NCI-H2196 treated with DMSO at 0.1 percent for 48 hours (cell line): Measurements from ENCODE around the gene SLC15A3.
A peak's percentile ranks its signal among the peaks of the same experiment; 100 is the strongest.

ENCODE experiments used
- DNase-seq: peaks from one replicate; lab custom pipeline; 2025; ENCODE audit not compliant: unreplicated experiment; lab: John Stamatoyannopoulos, UW

The SLC15A3 gene

DNA sequence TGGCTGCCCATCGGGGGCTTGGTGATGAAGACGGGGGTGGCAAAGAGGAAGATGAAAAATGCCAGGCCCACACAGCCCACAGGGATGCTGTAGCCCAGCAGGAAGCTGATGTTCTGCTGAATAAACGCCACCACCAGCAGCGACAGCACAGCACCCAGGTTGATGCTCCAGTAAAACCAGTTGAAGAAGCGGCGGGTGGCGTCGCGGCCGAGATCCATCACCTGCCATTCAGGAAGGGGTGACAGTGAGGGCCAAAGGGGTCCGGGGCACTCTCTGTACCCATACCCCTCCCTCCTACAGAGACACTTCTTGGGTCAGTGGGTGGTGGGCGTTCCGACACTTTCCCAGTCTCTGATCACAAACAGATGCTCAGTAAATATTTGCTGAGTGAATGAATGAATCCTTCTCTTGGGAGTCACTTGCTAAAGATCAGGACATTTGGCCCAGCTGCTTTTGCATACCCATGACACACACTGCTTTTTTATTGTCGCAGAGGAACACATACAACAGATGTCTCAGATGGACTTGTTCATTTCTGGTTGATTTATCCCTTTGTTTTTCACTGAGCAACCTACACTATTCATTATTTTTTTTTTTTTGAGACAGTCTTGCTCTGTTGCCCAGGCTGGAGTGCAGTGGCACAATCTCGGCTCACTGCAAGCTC is 5.2 kb downstream of the SLC15A3 start:
- DNase-seq, result no peak

DNA sequence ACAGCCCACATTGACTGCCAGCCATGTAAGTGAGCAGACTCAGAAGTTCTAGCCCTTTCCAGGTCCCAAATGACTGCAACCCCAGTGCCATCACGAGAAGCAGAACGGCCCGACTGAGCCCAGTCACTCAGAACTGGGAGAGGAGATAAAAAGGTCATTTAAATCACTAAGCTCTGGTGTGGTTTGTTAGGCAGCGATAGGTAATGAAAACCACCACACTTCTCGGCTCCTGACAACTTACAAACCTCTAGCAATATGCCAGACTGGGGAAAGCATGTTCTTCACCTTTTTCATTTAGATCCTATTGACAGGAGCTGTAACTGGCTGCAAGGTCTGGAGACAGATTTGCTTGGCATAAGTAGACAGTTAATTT is 6.7 kb downstream of the SLC15A3 start:
- no peak for DNase-seq

DNA sequence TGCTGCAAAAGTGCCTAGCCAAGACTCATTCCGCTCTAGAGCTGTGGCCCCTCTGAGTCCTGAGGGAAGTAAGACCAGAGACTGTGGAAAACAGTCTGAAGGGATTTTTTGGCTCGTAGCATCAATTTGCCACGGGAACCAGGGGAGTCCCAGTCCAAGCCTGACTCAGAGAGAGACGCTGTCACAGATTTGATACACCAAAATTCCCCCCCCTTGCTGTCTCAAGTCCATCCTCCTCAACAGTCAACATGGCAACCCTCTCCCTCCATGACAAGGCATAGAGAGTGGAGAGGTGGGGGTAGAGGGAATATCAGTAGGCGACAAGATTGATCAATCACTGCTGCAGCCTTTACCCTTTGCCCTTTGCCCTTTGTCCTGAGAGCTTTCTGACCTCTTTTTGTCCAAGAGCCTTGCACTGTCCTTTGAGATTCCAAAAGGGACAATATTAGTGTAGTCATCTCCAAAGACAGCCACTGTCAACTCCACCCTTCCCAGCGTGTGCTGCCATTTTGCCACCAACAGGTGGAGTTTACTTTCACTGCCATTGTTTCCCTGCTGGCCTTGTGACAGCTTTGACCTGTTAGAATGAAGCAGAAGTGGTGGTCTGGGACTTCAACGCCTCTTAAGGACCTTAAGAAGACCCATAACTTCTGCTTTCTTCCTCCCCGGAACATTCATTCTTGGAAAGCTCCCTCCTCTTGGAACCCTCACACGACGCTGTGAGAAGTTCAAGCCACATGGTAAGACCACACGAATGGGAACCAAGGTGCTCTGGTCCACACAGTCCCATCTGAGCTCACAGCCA is 7.3 kb downstream of the SLC15A3 start:
- no peak for DNase-seq

DNA sequence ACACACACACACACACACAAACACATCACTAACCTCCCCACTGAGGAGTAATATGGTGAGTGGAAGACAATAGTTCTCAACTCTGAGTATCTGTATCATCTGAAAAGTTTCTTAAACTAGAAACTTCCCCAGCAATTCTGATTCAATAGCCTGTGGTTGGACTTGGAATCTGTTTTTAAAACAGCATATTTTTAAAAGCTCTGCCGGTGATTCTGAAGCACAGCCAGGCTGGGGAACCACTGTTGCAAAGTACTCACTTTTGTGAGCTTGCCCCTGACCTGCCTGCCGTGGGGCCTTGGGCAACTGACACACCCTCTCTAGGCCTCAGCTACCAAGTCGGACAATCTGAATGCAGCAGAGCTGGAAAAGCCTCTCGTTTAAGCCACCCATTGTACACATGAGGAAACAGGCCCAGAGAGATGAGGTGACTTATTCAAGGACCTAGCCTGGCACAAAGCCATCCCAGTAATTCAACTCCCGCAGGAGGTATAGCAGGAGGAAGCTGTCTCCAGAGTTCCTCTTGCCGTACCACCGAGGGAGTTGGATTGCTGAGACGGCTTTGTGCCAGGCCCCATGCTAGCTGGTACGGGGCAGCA is 8.9 kb downstream of the SLC15A3 start:
- peak; percentile 76 for DNase-seq

DNA sequence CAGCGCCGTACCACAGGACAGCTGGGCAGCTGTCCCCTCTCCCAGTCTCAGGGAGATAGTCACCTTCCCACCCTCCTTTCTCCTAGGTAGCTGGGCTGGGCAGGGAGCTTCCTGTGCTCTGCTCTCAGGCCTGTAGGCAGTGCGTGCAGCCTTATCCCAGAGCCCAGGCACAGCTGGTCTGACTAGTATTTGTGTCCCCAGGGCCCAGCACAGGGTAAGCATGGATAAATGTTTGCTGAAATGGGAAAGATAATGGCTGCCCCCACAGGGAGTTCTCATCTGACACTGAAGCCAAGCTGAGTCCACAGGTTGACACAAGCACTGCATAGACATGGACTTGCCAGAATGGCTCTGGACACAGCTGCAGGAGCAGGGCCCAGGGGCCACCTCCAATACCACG is 9.8 kb downstream of the SLC15A3 start:
- DNase-seq, result no peak

DNA sequence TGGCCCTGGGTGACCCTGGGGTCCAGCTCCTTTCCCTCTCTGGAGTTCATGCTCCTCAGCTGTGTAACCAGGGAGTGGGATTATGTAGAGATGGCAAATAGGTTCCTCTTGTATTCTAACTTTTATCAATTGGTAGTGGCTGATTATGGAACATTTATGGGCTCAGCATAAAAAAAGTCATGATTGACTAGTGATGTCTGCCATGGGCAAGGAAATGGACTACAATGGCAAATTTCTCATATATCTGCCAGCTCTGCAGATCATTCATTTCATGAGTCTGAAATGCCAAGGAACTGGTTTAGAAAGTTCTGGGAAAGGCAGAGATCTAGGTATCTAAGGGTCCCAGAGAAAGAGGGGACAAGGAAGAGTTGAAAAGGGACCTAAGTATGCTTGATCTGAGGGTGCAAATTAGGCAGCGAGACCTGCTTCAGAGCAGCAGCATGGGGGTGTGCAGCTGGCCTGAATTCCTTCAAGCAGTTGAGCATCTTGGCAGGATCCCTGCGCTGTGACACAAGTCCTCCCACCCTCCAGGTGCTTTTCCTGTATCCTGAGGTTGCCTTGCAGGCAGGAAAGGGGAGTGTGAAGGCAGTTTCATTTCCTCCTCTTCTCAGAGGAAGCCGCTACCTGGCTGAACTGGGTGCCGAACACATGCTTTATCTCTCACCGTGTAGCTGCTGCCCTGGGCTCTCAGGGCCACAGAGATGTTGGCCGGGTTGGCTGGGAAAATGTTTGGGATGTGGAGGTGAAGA is 10.4 kb downstream of the SLC15A3 start:
- DNase-seq, result no peak

DNA sequence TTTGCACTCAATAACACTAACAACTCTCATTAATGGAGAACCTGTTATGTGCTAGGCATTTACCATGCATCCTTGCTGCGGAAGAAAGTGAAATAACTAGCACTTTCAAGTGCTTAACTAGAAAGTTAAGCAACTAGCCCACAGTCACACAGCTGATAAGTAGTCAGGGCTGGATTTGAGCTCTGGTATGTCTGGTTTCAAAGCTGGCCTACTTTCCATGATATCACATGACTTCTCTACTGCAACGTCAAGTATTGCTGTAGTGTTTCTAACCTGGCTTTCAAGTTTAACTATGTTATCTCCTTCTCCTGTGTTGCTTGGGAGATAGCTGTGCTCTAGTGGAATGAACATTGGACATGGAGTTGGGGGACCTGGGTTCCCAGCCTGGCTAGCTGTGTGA is 12.1 kb downstream of the SLC15A3 start:
- no peak for DNase-seq

DNA sequence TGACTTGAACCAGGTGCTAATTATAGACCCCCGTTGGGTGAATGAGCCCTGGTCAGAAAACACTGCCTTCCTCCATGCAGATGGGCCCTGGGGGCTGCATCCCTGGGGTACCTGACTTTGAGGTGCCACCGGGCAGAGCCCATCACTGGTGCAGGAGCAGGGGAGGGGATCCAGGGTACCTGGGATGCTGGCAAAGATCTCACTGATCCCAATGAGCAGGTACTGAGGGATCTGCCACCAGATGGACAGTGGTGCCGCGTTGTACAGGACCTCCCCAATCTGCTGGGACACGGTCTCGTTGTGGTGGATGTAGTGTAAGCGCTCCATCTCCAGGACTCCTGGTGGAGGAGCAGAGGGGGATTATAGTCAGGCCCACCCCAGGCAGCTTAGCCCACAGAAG is 12.7 kb downstream of the SLC15A3 start:
- no peak for DNase-seq

DNA sequence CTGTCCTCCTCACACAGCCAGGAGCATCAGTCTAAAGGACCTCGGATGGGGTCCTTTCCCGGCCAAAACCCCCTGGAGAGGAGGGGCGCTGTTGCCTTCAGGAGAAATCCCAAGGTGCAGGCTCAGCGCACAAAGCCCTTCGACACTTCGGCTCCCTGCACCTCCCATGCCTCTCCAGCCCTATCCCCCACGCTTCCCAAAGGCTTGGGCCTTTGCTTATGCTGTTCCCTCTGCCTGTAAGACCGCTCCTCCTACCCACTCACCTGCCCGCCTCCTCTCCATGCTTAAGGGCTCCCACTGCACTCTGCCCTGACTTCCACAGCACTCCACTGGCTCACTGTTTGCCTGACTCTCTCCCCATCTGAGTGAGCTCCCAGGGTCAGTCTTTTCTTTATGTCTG is 13.5 kb downstream of the SLC15A3 start:
- no peak for DNase-seq

DNA sequence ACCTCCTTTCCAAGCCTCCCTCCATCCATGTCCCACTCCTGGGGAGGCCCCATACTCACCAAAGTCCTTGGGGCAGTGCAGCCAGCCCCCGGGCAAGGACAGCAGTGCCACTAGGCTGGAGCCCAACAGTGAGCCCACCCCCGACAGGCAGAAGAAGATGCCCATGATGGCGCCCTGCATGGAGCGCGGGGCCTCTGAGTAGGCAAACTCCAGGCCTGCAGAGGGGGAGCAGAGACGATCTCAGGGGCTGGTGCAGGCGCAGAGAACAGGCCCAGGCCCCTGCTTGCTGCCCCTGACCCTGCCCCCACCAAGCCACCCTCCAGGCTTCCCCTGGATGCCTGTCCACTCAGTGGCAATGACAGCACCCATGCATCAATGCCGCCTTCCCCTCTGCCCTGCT is 14.2 kb downstream of the SLC15A3 start:
- no peak for DNase-seq

DNA sequence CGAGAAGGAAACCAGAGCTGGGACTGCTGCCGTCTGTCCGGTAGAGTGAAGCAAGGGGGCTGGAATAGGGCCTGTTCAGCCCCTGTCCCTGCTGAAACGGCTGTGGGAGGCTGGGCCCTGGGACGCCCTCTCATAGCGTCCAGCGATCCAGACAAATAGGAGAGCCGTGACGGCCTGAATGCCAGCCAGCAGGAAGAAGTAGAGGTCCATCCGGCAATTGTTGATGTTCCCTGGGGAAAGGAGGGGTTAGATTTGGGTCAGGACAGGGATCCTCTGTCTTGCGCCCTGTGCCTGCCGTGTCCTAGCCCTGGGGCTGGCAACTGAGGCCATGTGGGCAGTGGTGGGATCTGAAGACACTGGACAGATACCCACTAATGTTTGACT is 14.8 kb downstream of the SLC15A3 start:
- DNase-seq, result no peak

DNA sequence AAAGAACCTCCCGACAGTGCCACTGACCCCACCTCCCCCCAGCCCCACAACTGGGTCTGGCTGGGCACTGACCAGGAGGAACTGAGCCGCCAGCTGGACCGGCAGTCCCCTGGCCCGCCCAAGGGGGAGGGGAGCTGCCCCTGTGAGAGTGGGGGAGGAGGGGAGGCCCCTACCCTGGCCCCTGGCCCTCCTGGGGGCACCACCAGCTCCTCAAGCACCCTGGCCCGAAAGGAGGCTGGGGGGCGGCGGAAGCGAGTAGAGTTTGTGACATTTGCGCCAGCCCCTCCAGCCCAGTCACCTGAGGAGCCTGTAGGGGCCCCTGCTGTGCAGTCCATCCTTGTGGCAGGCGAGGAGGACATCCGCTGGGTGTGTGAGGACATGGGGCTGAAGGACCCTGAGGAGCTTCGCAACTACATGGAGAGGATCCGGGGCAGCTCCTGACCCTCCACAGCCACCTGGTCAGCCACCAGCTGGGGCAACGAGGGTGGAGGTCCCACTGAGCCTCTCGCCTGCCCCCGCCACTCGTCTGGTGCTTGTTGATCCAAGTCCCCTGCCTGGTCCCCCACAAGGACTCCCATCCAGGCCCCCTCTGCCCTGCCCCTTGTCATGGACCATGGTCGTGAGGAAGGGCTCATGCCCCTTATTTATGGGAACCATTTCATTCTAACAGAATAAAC is 15.4 kb downstream of the SLC15A3 start:
- no peak for DNase-seq

DNA sequence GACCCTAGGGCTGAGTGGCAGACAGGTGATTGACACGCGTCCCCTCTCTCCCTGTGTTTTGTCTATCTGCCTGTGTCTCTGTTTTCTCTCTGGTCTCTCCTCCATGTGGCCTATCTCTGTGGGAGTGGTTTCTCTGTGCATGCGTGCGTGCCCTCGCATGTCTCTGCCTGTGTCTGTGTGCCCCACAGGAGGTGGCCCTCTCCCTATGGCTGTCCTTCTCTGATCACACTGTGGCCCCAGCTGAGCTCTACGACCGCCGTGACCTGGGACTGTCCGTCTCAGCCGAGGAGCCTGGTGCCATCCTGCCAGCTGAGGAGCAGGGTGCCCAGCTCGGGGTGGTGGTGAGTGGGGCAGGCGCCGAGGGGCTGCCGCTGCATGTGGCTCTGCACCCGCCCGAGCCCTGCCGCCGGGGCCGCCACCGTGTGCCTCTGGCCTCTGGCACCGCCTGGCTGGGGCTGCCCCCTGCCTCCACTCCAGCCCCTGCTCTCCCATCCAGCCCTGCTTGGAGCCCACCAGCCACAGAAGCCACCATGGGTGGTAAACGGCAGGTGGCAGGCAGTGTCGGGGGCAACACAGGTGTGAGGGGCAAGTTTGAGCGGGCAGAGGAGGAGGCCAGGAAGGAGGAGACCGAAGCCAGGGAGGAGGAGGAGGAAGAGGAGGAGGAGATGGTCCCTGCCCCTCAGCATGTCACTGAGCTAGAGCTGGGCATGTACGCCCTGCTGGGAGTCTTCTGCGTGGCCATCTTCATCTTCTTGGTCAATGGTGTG is 16.1 kb downstream of the SLC15A3 start:
- no peak for DNase-seq

DNA sequence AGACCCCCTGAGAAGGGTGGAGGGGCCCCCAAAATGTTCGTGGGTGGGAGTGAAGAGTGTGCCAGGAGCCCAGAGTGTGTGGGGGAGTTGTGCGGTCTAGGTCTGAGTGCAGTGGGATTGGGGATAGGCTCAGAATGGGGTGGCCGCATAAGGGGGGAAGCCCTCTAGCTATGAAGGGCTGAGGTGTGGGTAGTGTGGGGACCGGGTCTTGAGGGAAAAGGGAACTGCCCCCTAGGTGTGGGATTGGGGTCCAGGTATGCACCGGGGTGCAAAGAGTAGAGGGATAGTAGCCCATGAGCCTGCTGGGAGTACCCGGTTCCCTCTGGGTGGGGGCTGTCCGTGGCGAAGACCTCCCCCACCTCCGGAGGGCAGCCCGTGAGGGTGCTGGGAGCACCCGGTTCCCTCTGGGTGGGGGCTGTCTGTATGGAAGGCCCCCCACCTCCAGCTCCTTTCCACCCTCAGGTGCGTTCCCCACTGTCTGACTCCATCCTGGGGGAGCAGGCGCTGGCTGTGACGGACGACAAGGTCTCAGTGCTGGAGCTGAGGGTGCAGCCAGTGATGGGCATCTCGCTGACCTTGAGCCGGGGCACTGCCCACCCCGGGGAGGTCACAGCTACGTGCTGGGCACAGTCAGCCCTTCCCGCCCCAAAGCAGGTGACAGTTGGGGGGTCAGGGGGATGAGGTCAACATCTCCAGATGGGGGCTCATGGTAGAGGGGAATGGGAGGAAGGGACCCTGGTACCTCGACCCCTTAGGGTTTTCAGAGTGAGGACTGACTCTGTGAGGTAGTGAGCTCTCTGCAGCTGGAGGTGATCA is 17.0 kb downstream of the SLC15A3 start:
- DNase-seq, result no peak

DNA sequence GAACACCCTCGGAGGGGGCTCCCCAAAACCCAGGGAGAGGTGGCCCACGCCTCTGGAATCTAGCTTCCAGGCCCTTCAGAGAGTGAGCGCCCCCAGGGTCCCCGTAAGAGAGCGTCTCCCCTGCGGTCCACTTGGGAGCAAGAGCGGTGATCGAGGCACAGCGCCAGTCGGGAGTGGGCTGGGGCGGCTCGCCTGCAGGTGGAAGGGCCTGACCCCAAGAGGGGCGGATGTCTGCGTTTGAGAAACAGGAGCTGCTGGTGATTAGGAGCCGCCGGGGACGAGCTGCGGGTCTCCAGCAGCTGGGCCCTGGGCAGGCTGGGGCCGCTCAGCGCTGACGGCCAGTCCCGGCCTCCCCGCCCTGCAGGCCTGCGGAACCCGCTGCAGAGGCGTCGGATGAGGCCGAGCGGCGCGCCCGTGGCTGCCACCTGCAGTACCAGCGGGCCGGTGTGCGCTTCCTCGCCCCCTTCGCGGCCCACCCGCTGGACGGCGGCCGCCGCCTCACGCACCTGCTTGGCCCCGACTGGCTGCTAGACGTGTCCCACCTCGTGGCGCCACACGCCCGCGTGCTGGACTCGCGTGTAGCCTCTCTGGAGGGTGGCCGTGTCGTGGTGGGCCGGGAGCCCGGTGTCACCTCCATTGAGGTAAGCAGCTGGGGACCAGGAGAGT is 17.7 kb downstream of the SLC15A3 start:
- DNase-seq, result no peak

DNA sequence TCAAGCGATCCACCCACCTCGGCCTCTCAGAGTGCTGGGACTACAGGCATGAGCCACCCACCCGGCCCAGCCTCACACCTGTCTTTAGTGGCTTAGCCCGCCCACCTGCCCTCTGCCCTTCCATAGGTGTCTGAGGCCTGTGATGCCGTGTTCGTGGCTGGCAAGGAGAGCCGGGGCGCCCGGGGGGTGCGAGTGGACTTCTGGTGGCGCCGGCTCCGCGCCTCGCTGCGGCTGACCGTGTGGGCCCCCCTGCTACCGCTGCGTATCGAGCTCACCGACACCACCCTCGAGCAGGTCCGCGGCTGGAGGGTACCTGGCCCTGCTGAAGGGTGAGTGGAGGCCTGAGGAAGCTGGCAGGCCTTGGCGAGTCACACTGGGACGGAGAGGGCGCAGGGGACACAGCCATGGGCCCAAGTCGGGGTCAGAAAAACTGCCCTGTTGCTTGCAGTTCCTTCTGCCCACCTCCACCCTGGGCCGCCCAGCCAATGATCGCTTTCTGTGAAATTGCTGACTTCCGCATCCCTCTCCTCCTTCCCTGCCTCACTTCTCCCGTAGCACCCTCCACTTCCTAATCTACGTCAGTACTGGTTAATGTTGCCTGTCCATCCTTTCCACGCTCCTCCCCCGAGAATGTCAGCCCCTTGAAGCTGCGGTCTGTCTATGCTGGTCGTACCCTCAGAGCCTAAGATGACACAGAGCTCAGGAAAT is 18.4 kb downstream of the SLC15A3 start:
- no peak for DNase-seq

DNA sequence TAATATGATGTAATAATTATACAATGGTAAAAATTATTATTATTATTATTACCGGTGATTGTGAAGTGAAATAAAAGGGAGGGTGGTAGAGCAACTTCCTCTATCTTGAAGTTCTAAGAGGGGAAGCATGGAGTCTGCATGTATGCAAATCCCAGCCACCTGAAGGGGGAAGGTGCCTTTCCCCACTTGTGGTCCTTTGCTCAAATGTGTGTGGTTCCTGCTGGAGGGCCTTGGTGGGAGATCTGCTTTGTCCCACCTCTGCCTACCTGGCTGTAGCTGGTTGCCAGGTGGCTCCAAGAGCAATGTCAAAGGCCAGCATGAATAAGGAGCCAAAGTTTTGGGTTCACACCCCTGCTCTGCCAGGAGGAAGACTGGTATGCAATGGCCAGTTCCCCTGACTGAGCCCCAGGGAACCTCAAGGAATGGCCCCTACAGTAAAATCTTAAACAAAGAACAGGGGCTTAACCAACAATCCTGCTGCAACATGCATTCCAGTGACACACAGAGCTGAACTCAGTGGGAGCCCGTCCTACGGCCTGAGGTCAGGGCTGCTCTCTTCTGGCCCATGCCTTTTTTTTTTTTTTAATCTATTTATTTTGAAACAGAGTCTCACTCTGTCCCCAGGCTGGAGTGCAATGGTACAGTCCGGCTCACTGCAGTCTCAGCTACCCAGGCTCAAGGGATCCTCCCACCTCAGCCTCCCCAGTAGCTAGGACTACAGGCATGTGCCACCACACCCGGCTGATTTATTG is 19.2 kb downstream of the SLC15A3 start:
- no peak for DNase-seq

DNA sequence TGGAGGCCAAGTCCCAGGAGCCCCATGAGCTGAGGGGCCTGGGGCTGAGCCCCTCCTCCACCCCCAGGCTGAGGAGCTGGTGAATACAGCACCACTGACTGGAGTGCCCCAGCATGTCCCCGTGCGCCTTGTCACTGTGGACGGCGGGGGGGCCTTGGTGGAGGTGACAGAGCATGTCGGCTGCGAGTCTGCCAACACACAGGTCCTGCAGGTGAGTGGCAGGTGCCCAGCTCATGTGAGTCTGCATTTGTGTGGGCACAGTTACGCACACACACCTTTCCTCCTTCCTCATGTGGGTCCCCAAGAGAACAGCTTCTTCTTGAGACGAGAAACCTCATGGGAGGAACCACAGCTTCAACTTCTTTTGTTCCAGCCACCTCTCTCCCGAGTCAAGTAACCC is 20.1 kb downstream of the SLC15A3 start:
- DNase-seq, result no peak
